Hippocampal formation (tissue), 2 donors: ENCODE data around the gene TRIM28.
"Not testable (repeated sequence)": the region's sequence is repeated elsewhere in the genome, so short reads cannot be mapped to it uniquely, and the experiment has no call there.

Experiments used
- DNase-seq, 2 donors: peaks; one replicate each; lab custom pipeline; 2025; lab: John Stamatoyannopoulos, UW

Gene TRIM28

DNA sequence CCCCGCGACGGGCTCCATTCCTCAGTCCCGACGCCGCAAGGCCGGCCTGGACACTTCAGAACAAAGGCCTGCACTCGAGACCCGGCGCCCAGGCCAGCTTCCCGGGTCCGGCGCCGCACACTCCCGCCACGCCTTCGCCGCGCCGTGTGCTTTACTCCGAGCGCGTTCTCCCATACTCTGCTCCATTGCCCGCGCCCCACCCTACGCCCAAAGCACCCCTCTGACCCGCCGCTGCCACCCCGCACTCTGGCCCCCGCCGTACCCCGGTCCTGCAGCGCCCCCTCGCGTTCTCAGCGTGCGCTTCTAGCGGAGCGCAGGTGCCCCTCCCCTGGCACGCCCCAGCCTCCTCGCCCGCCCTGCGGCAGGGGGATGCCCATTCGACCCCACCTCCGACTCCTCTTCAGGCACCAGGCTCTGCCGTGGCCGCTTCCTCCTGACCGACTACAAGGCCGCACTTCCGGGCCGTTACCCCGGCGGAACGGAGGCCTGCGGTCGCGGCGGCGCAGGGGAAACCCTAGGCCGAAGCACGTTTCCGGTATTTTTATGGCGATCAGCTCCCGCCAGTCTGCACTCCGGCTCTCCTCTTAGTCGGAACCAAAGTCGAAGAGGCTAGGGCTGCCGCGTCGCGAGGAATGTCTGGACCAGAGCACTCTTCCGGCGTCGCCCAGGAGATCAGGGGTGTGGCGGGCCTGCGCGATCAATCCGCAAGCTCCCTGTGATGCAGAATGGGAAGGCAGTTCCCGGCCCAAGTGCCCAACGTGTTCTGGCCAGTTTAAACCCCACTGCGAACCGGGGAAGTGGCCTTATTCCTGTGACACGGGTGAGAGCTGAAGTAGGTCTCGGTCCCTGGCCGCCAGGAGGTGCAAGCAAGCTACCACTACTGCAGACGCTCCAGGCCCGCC lies 24.3 kb upstream of the TRIM28 start, which contains the start of gene ZBTB45:
TSS of gene ZBTB45 (minus strand) at position 456 of the 902 bp plus-strand sequence. CDS start 2,137 bp downstream, outside the sequence.
- peak; percentile 90 to 97 for DNase-seq

DNA sequence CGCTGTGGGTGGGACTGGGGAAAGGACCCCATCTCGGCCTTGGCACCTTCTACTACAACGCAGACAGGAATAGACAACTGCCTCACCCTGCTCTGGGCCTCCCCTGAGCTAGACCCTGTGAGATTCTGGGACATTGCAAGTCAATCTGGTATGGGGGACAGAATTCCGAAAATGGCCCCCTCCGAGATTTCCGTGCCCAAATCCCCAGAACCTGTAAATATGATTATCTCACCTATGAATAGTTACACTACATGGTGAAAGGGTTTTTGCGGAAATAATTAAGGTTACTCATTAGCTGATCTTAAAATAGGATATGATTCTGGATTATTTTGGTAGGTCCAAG lies 23.6 kb upstream of the TRIM28 start:
- DNase-seq, result no peak

DNA sequence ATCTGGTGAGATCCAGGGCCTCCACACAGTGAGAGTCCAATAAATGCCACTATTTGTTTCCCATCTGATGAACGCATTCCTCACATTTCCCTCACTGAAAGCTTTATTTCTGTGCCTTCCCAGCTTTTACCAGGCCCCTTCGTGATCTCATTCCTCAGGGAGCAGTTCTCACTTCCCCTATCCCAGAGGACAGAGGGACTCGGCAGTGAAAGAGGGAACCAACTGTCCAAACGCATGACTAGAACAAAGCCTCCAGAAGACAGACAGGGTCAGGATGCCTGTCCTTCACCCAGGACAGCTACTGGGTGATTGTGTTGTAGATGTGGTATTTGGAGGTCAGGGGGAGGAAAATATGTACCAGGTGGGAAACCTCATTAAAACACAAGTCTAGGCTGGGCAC lies 22.2 kb upstream of the TRIM28 start:
- DNase-seq, result no peak

- no peak for DNase-seq
These were observed 21.2 kb upstream of the TRIM28 start for GRCh38 chr19:58522709-58523108.

- no peak for DNase-seq
These were observed 14.5 kb upstream of the TRIM28 start for GRCh38 chr19:58529405-58529804.

DNA sequence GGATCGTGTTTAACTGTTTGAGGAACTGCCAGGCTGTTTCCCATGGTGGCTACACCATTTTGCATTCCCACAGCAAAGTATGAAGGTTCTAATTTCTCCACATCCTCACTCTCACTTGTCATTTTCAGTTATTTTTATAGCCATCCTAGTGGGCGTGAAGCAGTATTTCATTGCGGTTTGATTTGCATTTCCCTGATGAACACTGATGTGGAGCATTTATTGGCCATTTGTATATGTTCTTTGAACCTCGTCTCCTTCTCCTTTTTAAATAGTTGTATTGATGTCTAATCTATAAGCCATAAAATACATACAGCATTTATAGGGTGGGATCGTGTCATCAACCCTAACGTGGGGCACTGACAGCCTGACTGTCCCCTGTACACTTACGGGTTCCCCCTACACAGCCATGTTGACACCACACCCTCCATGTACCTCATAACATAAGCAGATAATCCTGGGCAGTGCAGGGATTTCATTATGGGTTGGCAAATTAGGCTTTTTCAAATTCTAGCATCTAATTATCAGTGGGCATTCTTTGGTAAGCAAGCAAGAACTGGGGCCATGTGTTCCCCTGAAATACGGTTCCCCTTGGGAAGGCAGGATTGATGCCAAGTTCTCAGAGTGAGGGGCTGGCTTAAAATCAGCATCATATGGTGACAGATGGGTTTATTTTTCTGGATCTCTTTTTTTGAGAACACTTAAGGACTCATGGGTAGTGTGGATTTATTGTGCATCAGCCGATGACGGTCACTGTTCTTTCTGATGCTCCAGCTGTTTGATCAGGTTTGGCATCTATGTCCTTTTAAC lies 12.6 kb upstream of the TRIM28 start:
- DNase-seq, result no peak

- DNase-seq, result no peak
These were observed 8.0 kb upstream of the TRIM28 start for GRCh38 chr19:58535857-58536256.

DNA sequence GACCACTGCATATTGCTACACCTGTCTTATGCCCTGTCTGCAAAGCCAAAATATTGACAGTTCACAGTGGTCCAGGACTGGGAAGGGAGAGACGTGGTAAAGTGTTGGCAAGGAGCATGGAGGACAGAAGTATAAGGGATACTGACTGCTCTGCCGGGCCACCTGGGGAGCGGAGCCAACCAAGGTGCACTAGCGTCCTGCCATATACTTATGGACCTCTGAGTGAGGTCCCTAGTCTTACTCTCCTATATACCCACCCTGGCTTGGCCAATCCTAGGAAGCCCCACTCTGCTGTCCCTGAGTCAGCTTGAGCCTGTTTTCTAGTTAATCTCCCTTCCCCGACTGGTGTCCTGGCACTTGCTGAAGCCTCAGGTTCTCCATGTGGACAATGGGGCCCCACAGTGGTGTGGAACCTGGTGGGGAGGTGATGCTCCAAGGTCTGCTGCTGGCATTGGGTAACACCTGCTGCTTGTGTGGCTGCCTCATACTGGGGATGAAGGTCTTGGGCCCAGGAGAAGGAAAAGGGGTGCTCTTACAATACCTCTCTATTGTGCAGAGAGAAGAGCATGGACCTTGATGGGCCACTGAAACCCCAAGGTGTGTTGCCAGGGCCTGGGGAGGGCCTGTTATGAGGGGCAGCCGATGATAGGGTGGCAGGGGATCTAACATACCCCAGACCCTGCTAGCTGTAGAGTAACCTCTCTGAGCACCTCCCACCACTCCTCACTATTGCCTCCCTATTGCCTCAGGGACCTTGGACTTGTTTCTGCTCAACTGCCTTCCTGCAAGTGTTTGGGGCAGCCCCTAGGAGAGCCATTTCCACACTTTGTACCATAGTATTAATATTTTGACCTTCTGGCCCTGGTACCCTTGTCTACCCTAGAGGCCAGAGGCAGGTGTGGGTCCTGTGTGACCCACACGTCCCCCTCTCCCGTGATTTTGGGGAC lies 6.7 kb upstream of the TRIM28 start:
- DNase-seq, result no peak

GRCh38 chr19:58538257-58539168 lies 5.4 kb upstream of the TRIM28 start:
- DNase-seq, result no peak

DNA sequence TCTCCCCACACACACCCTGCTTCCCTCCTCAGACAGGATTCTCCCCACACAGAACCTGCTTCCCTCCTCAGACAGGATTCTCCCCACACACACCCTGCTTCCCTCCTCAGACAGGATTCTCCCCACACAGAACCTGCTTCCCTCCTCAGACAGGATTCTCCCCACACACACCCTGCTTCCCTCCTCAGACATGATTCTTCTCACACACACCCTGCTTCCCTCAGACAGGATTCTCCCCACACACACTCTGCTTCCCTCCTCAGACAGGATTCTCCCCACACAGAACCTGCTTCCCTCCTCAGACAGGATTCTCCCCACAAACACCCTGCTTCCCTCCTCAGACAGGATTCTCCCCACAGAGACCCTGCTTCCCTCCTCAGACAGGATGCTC lies 4.7 kb upstream of the TRIM28 start:
- DNase-seq, result not testable (repeated sequence)

GRCh38 chr19:58542641-58543372 lies 1.1 kb upstream of the TRIM28 start:
- DNase-seq, result not testable (repeated sequence)

DNA sequence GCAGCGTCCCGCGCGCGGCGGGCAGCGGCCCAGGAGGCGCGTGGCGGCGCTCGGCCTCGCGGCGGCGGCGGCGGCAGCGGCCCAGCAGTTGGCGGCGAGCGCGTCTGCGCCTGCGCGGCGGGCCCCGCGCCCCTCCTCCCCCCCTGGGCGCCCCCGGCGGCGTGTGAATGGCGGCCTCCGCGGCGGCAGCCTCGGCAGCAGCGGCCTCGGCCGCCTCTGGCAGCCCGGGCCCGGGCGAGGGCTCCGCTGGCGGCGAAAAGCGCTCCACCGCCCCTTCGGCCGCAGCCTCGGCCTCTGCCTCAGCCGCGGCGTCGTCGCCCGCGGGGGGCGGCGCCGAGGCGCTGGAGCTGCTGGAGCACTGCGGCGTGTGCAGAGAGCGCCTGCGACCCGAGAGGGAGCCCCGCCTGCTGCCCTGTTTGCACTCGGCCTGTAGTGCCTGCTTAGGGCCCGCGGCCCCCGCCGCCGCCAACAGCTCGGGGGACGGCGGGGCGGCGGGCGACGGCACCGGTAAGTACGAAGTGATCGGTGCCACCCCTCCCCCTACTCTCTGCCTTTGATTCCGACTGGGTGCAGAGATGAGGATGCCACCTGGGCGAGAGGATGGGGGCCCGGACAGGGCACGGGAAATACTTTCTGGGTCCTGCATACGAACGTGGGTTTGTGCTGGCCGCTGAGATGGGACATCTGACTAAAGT lies 874 bp downstream of the TRIM28 start:
- DNase-seq, result no peak

GRCh38 chr19:58545286-58546018 lies 1.6 kb downstream of the TRIM28 start:
- DNase-seq, result no peak

DNA sequence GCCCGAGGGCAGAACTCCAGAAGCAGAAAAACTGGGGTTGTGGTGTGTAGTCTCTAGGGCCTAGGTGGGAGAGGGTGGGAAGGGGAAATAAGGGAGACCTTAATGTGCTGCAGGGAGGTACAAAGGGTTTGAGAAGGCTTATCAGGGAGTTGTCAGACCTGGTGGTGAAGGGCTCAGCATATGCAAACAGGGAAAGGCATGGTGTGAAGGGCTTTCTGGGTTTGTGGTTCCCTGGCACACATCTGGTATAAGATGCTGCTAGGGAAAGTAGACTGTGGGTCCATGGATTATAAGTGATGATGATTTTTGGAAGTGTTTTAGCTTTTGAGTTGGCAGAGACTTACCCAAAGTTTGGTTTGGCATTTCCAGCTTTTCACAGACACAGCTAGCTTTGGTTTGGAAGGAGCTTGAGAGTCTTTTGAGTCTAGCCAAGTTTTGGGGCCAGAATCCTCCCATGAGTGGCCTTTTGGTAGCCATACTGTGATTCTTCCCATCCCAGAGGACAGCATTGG lies 2.2 kb downstream of the TRIM28 start:
- no peak for DNase-seq

GRCh38 chr19:58547323-58548312 lies 3.8 kb downstream of the TRIM28 start:
- no peak for DNase-seq

DNA sequence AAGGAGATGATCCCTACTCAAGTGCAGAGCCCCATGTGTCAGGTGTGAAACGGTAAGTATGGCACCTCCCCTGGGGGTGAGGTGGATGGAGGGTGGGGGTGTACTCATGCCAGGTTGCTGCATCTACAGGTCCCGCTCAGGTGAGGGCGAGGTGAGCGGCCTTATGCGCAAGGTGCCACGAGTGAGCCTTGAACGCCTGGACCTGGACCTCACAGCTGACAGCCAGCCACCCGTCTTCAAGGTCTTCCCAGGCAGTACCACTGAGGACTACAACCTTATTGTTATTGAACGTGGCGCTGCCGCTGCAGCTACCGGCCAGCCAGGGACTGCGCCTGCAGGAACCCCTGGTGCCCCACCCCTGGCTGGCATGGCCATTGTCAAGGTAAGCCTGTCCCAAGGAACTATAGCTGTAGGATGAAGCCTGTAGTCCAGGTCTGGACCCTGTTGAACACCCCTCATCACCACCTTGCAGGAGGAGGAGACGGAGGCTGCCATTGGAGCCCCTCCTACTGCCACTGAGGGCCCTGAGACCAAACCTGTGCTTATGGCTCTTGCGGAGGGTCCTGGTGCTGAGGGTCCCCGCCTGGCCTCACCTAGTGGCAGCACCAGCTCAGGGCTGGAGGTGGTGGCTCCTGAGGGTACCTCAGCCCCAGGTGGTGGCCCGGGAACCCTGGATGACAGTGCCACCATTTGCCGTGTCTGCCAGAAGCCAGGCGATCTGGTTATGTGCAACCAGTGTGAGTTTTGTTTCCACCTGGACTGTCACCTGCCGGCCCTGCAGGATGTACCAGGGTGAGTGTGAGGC lies 5.2 kb downstream of the TRIM28 start:
- DNase-seq, result no peak
